HG03439 (cell line): ENCODE data around the gene ZNF366.

Experiments
- ATAC-seq: cut with Tn5 transposase; IDR thresholded peaks from one replicate; pipeline ENCODE4 v1.9.1; 2021; ENCODE audit warnings: mild to moderate bottlenecking, moderate library complexity; ENCODE audit not compliant: unreplicated experiment

ZNF366 gene

DNA sequence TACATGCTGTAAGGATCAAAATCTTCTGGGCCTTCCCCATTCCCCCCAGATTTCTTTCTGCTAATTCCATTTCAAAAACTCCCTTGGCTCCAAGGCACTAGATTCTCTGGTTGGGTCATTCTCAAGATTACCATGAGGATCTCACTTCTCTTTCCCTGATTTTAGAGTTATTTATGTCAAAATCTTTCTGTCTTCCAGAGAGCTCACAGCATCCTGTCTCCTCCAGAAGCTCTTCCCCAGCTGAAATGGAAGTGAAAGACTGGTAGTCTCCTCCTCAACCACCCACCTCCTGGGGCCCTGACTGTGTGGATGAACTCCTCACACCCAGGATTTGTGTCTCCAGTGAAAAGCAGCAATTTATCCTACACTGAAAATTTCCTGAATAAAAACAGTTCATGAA lies 11.9 kb upstream of the ZNF366 start:
- no peak for ATAC-seq

DNA sequence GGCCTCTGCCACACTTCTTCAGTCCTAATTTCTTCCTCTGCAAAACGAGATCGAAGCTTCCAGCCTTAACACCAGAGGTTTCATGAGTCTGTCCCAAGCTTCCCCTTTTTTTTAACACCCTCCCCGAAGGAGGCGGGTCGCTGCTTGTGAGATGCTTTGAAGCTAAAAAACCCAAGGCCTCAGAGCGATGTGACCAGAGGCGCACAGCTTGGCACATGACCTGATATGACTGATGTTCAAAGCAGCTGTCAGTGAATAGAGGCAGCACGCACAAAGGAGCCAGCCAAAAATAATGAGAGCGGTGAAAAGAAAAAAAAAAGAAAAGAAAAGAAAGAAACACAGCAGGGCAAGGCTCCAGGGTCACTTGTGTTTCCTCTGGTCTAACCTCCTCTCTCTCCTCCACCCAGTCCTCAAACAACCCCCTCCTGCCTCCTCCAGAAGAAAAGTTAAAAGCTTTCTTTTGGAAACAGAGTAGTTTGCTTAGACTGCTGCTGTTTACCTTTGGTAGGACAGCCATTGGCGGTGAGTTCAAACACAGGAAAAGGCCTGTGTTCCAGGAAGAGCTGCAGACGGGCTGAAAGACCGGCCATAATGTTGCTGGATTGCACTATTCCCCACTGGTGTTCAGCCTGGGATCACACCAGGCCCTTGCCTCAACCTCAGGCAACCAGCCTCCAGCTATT lies 10.9 kb upstream of the ZNF366 start:
- no peak for ATAC-seq

DNA sequence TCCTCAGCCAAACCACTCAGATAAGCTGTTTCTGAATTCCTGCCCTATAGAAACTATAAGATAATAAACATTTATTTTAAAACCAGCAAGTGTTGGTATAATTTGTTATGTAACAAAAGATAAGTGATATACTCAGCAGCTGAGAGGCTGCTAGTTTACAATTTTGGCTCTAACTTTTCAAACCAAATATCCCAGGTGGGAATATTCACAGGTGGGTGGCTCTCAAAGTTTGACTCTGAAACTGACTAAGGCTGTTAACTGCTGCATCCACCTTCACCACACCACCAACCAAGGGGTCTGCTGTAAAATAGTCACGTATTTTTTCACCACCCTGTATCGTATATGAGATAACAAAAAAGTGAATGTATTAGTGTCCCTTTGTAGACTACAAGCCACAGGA lies 9.7 kb upstream of the ZNF366 start:
- ATAC-seq: no peak

- ATAC-seq: no peak
Observed at GRCh38 chr5:72515211-72515610, 8.0 kb upstream of the ZNF366 start.

- no peak for ATAC-seq
Observed at GRCh38 chr5:72512593-72512860, 5.3 kb upstream of the ZNF366 start.

DNA sequence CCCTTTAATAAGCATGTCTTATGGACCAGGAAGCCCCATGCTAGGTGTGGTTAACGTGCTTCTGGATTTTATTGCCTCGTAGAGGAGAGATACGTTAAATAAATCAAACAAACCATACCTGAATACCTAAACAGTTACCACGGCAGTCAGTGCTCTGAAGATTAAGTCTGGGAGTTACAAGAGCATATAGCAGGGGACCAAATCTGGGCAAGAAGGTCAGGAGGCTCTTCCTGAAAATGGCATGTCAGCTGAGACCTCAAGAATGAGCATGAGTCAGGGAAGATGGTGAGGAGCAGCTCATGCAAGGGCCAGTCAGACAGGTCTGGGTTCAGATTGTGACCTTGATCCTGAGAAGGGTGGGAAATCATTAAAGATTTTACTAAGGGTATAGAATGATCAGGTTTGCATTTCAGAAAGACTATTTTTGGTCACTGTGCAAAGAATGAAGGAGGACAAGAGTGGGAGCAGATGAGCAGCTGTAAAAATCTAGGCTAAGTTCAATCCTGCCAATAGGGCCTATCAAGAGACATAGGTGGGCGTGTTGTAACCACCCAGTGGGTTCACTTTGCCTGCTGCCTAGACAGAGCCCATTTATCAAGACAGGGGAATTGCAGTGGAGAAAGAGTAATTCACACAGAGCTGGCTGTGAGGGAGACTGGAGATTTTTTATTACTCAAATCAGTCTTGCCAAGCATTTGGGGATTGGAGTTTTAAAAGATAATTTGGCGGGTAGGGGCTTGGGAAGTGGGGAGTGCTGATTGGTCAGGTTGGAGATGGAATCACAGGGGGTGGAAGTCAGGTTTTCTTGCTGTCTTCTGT lies 4.8 kb upstream of the ZNF366 start:
- ATAC-seq: no peak

DNA sequence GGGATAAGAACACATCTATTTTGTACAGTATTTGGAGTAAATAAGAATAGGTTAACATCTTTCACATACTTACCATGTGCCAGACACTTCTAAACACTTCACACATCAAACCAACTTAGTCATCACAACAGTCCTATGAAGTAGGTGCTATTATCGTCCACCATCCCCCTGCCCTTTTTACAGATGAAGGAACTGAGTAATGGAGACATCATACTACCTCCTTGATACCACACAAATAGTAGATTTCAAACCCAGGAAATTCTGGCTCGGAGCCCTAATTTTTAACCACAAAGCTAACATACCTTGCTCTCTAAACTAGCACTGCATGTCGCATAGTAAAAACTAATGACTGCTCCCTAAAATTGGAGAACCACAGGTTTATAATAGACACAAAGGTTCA lies 4.2 kb upstream of the ZNF366 start:
- no peak for ATAC-seq

DNA sequence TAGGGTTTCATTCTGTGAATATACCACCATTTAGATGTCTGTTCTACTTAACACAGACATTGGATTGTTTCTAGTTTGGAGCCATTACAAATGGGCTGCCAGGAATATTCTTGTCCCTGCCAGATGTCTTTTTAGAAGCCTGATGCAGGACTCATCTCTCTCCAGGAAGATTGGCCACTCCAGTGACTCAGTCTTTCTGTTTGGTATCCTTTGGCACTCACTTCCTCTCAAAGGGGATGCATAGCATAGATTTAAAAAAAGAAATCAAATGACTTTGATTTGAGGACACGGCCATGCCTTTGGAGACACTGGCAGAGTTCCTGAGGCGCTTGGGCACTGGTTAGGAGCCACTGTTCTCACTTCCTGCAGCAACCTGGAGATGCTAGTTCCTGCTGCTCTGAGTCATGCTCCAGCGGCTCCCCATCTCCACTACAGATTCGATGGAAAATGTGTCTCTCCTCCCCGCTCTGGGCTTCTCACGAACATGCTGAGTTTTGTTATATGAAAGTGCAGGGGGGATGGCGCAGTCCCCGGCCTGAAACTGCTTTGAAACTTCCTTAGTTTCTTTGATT lies 3.5 kb upstream of the ZNF366 start:
- no peak for ATAC-seq

DNA sequence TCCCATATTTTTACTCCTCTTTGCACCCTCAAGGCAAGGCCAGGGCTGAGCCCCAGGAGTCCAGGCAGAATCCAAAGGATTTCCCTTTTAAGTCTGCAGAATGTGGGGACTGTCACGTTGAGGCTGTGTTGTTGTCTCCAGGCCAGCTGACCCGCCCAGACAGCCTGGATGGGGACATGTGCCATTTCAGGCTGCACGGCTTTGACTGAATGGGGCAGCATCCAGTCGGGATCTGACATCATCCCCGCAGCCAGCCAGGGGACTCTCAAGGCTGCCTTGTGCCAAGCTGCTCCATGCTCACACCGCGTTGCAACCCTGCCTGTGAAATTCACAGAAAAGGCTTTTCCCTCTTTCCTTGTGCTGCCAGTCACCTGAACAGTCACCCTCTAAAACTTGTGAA lies 2.2 kb upstream of the ZNF366 start:
- no peak for ATAC-seq

- peak; percentile 82 for ATAC-seq
Observed at GRCh38 chr5:72508241-72509170, 1.3 kb upstream of the ZNF366 start.

DNA sequence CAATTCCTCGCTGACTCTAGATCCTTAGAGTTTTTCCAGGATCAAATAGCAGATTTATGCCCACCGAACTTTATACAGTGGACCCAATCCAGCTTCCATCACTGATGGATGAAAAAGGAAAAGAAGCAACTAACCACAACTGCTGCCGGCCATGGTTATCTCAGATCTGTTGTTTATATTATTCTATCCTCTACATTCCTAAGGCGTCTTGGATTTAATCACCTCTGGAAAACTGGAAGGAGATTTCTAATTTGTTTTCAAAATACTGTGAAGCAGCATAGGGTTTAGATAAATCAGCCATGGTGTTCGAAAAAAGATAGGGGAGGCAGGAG lies 663 bp upstream of the ZNF366 start:
- no peak for ATAC-seq

DNA sequence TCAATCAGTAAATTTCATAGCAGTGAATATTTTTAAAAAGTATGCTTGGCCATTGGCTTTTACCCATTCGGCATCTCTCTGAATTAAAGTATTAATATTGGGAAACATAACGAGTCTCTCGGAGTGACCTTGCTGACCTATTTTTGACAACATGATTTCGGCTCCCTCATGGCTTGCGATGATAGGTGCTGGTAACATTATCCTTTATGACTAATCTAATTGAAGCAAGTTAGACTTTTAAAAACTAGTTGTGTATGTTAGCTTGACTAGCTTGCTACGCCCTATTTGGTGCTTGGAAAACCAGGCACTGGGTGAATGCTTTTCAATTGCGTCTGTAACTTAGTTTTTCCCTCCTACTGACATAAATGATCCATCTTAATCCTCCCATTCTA lies 1.1 kb downstream of the ZNF366 start:
- ATAC-seq: no peak

DNA sequence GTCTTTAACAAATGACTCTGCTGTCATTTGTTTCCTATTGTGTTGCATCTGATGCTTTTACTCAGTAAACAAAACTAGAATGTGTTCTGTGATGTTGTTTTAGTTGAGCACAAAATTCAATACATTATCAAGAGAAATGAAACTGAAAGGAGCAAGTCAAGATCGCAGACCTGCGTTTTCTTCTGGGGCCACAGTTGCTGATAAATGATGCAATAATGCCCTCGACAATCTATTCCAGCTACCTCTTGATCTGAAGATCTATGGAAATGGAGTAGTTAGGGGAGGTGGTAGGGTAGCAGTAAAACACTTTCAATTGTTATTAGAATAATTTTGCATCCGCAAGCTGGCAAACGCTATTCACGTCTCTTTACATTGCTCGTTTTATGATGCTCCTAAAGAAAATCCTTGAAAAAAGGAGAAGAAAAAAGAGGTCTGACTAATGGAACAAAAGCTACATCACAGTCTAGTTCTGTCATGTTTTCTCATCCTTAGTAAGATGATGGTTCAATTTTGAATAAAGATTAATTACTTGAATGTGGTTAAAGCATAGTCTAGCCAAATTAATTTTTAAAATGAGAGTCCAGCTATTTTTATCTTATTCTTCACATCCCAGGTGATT lies 1.6 kb downstream of the ZNF366 start:
- no peak for ATAC-seq

DNA sequence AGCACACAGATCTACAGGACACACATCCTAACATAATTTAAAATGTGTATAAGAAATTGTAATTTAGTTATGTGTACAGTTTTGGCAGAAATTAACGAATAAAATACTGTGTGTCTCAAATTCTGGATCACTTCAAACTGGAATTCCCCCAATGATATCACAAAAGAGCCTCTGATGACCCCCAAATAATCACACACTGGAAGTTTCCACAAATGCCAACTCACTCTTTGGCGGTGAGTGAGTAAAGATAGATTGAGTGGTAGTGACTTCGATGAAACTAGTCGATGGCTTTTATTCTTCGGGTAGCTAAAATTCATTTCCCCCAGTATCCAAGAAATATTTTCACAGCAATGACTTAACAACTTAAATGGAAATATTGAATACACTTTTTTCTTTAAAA lies 2.2 kb downstream of the ZNF366 start:
- no peak for ATAC-seq

DNA sequence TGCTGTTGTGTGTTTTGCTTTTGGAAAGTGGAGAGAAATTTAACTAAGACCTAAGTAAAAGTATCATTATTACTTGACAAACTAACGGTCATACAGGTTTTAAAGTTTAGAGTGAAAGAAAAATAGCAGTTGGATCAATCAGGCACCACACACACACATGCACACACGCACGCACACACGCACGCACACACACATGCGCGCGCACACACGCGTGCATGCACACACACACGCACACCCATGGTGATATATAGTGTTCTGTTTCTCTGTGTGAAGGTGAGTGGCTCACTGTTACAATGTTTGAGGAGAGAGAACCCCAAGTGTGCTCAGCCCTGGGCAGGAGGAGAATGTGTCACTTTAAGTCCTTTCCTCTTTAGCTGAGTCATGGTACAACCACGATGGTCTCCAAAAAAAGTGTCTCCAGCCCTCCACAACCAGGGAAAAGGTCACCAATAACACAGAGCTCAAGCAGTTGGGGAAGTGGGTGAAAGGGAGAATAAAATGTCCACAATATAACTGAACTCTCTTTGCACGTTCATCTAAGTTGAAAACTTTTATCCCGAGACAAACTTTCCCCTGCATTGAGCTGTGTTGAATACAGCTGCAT lies 3.2 kb downstream of the ZNF366 start:
- no peak for ATAC-seq

GRCh38 chr5:72501488-72501887 lies 5.7 kb downstream of the ZNF366 start:
- ATAC-seq: no peak

- ATAC-seq: no peak
Observed at GRCh38 chr5:72499730-72500129, 7.5 kb downstream of the ZNF366 start.

DNA sequence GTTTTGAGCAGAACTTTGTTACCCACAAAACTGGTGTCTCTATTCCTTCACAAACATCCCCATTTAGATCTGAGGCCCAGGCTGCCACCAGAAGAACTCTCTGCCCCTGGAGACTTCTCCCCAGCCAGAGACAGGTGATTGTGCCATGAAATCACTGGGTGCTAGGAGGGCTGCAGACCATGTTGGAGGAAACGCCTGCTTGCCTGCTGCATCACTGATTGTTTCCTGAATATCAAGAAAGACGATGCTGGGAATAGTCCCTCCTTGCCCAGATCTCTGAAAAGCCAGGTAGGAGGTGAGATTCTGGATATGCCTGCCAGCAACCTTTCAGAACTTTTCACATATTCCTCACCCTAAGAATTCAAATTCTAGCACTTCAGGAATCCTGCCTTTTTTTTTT lies 8.1 kb downstream of the ZNF366 start:
- ATAC-seq: no peak

GRCh38 chr5:72498284-72498683 lies 8.9 kb downstream of the ZNF366 start:
- no peak for ATAC-seq

DNA sequence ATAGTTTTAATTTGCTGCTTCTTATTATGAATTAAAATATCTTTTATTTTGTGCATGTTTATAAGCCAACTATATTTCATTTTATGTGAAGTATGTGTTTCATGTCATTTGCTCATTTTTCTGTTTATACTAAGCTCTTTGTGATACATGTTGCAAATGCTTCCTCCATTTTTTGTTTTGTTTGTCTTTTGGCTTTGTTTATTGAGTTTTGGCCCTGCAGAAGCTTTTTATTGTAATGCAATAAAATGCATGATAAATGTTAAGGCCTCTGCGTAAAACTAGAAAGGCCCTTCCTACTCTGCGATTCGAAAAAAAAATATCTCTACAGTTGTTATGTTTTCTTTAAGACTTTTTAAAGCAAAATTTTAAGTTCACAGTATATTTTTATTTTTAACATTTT lies 9.4 kb downstream of the ZNF366 start:
- ATAC-seq: no peak

- ATAC-seq: no peak
Observed at GRCh38 chr5:72495410-72495809, 11.8 kb downstream of the ZNF366 start.
